ENCODE results near the gene SORL1.

Gene SORL1

DNA sequence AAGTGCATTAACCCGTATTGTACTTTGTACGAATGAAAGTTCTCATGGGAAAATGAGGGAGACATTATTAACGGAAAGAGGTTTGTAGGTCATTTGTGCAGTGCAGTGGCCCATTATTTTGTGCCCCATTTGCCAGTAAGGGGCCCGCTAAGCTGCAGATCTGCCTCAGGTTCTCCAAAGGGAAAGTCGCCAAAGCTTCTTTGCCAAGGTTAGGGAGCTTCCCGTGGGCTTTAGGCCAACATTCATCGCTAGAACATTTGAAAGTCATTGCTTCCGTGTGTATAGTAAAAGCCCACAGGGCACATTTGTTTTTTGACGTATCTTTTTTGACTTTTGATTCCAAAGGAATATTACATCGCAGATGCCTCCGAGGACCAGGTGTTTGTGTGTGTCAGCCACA, 61.7 kb downstream of the SORL1 start:
- no peak overlapping the region for H3K27ac ChIP-seq
- no peaks in the 10 kb centered on the region for H3K27me3 ChIP-seq
- TF ChIP-seq, protein P1, sequence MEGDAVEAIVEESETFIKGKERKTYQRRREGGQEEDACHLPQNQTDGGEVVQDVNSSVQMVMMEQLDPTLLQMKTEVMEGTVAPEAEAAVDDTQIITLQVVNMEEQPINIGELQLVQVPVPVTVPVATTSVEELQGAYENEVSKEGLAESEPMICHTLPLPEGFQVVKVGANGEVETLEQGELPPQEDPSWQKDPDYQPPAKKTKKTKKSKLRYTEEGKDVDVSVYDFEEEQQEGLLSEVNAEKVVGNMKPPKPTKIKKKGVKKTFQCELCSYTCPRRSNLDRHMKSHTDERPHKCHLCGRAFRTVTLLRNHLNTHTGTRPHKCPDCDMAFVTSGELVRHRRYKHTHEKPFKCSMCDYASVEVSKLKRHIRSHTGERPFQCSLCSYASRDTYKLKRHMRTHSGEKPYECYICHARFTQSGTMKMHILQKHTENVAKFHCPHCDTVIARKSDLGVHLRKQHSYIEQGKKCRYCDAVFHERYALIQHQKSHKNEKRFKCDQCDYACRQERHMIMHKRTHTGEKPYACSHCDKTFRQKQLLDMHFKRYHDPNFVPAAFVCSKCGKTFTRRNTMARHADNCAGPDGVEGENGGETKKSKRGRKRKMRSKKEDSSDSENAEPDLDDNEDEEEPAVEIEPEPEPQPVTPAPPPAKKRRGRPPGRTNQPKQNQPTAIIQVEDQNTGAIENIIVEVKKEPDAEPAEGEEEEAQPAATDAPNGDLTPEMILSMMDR (IDR thresholded peaks at IDR 0.05): no peak
- peaks cover 3% of the 10 kb centered on the region for H3K9me3 ChIP-seq
- H3K4me3 ChIP-seq (ENCODE audit: low read depth in 1 of 2, low read length in 1 of 2): no peak overlapping the region
- no peaks in the 10 kb centered on the region for H3K4me1 ChIP-seq (ENCODE audit: control insufficient read depth in 1 of 2, insufficient read depth in 1 of 2, low read depth in 1 of 2, low read length in 1 of 2)
- peaks cover 100% of the 10 kb centered on the region for H3K36me3 ChIP-seq

DNA sequence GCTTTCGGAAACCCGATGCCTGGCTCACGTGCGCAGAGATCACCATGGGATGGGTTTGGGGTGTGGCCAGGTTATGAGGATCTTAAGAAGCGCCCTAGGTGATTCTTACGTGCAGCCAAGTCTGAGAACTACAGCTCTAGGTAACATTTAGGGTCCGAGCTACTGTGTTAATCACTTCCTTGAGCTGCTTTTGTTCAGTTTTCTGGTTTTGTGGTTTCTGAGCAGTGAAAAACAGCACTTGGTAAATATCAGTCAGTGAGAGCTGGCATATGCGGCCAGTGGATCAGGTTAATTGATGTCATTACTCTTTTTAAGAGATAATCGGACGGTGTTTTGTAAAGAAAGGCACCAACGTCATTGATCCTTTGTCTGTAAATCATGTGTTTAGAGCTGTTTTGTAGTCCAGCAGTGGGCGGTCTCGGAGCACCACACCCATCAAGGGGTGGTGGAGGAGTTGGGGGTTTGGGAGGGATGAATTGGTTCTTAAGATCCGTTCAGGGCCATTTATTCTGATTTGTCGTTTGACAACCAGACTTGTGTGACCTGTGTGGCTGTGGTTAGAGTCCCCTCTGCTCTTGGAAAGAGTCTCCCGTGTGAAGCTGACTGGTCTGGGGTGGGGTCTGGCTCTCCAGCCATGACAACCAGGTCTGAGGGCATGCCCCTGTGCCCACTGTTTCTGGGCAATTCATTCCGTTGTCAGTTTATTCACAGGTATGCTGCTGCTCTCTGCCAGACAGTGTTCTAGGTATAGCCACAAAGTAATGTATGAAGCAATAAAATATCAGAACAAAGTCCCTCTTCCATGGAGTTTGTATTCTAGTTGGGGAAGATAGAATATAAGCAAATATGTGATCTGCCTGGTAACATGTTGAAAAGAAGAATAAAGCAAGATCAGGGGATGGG, 62.6 kb downstream of the SORL1 start:
- Histone ChIP-seq H3K36me3 (peaks cover 100% of the 10 kb centered on the region), H3K9me3 (peaks cover 3% of the 10 kb centered on the region), H3K4me3 (ENCODE audit: low read depth in 1 of 2, low read length in 1 of 2) (no peak overlapping the region), H3K27me3 (no peaks in the 10 kb centered on the region), H3K27ac (no peak overlapping the region), H3K4me1 (ENCODE audit: control insufficient read depth in 1 of 2, insufficient read depth in 1 of 2, low read depth in 1 of 2, low read length in 1 of 2) (no peaks in the 10 kb centered on the region)
- TF ChIP-seq, protein P1 (IDR thresholded peaks at IDR 0.05): no peak

DNA sequence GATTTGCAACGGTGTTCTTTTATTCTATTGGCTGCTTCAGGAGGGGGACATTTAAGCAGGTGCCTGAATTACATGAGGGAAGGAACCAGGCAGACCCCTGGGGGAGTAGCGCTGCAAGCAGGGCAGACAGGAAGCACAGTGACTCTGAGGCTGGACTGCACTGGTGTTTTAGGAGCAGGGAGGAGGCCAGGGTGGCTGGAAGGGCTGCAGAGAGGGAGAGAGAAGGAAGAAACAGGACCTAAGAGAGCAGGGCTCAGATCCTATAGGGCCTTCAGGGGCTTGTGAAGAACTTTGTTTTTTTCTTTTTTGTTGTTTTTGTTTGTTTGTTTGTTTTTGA, 63.2 kb downstream of the SORL1 start:
- peaks cover 100% of the 10 kb centered on the region for H3K36me3 ChIP-seq
- peaks cover 2 to 5% of the 10 kb centered on the region in 2 experiments for H3K4me1 ChIP-seq (ENCODE audit: control insufficient read depth in 1 of 2, insufficient read depth in 1 of 2, low read depth in 1 of 2, low read length in 1 of 2)
- no peaks in the 10 kb centered on the region for H3K9me3 ChIP-seq
- TF ChIP-seq, protein P1 (IDR thresholded peaks at IDR 0.05): no peak
- H3K4me3 ChIP-seq (ENCODE audit: low read depth in 1 of 2, low read length in 1 of 2): no peak overlapping the region
- H3K27ac ChIP-seq: no peak overlapping the region
- no peaks in the 10 kb centered on the region for H3K27me3 ChIP-seq

DNA sequence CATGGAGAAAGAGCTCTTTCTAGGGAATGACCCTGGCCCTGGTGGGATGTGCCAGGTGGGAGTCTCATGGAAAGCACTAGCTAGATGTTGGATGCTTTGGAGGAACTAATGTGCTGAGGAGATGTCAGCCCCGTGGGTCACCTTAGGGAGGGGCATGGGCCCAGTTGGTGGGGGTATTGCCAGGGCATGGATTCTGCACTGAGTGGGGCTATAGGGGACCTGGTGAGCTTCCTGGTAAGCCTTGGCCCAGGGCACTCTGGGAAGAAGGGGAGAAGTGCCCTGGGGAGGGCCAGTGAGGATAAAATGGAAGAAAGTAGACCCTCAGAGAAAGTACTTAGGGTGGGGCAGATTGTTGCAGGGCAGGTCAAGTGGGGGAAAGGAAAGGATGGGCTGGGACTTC, 65.9 kb downstream of the SORL1 start:
- peaks cover 100% of the 10 kb centered on the region for H3K36me3 ChIP-seq
- H3K4me1 ChIP-seq (ENCODE audit: control insufficient read depth in 1 of 2, insufficient read depth in 1 of 2, low read depth in 1 of 2, low read length in 1 of 2): peaks cover 6% of the 10 kb centered on the region in 2 experiments
- TF ChIP-seq, protein P1 (IDR thresholded peaks at IDR 0.05): no peak
- no peak overlapping the region for H3K27ac ChIP-seq
- no peaks in the 10 kb centered on the region for H3K27me3 ChIP-seq
- peaks cover 5% of the 10 kb centered on the region for H3K9me3 ChIP-seq
- H3K4me3 ChIP-seq (ENCODE audit: low read depth in 1 of 2, low read length in 1 of 2): no peak overlapping the region

DNA sequence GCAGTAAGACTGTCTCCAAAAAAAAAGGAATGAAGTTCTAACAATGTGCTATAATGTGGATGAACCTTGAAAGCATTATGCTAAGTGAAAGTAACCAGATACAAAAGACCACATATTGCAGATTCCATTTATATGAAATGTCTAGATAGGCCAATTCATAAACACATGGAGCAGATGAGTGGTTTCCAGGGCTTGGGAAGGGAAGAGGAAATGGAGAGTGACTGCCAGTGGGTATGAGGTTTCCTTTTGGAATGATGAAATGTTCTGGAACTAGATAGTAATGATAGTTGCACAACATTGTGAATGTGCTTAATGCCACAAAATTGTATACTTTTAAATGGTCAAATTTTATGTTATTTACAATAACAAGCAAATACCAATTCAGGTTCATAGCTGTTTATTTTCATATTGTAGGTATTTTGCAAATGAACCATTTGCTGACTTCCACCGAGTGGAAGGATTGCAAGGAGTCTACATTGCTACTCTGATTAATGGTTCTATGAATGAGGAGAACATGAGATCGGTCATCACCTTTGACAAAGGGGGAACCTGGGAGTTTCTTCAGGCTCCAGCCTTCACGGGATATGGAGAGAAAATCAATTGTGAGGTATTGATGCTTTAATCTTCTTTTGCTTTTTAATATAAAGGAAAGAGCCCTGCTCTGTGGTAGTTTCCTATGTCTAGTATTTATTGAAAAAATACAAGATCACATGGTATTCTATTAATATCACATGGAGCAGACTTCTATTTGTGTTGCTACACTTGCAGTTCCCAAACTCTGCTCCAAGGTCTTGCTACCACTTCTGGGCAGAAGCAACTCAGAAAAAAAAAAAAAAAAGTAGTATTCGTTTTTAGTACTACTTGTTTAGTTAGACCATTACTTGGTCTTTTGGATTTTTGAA, 68.4 kb downstream of the SORL1 start:
- no peaks in the 10 kb centered on the region for H3K27me3 ChIP-seq
- TF ChIP-seq, protein P1 (IDR thresholded peaks at IDR 0.05): no peak
- no peak overlapping the region for H3K4me3 ChIP-seq (ENCODE audit: low read depth in 1 of 2, low read length in 1 of 2)
- H3K4me1 ChIP-seq (ENCODE audit: control insufficient read depth in 1 of 2, insufficient read depth in 1 of 2, low read depth in 1 of 2, low read length in 1 of 2): peaks cover 6 to 19% of the 10 kb centered on the region in 2 experiments
- H3K9me3 ChIP-seq: peaks cover 7% of the 10 kb centered on the region
- peaks cover 99% of the 10 kb centered on the region for H3K36me3 ChIP-seq
- H3K27ac ChIP-seq: no peak overlapping the region
